Astrocyte of the spinal cord (primary cell): ENCODE measurements around the gene SLAMF1.

ENCODE experiments used
- DNase-seq: peaks from one replicate; pipeline ENCODE4 v3.0.0; 2011; ENCODE audit warnings: low read depth, low spot score
- H3K4me3 ChIP-seq: 2 replicates; pipeline ENCODE4 v1.5.1; 2011; ENCODE audit warnings: low read depth, mild to moderate bottlenecking, low read length, moderate library complexity
- in situ Hi-C: cut with HindIII; loops from 2 replicates; pipeline ENCODE4 v1.10.0; 2017; ENCODE audit warnings: low sequenced_read_pairs
- TF ChIP-seq, protein P1 (sequence below): IDR thresholded peaks from 2 replicates; pipeline ENCODE4 v1.5.1; 2012; ENCODE audit warnings: low read depth, mild to moderate bottlenecking, low read length, inconsistent platforms

The SLAMF1 gene

DNA sequence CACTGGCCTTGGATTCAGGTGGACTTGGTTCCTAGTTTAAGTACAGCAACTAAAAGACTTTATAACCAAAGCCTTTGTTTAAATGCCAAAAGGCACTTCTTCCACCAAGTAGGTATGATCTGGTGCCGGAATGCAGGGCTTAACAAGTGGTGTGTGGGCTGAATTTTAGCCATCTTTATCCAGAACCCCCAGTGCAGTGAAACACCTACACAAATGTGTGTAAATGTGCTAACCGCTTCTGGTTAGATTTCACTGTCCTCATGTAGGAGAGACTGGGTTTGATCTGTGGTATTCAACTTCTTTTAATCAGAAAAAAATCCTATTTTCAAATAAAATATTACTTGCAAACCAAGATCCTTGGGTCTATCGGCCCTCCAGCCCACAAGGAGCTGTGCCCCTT is 10.3 kb downstream of the SLAMF1 start:
- in situ Hi-C loops, result no loop called here
- TF ChIP-seq, protein P1, sequence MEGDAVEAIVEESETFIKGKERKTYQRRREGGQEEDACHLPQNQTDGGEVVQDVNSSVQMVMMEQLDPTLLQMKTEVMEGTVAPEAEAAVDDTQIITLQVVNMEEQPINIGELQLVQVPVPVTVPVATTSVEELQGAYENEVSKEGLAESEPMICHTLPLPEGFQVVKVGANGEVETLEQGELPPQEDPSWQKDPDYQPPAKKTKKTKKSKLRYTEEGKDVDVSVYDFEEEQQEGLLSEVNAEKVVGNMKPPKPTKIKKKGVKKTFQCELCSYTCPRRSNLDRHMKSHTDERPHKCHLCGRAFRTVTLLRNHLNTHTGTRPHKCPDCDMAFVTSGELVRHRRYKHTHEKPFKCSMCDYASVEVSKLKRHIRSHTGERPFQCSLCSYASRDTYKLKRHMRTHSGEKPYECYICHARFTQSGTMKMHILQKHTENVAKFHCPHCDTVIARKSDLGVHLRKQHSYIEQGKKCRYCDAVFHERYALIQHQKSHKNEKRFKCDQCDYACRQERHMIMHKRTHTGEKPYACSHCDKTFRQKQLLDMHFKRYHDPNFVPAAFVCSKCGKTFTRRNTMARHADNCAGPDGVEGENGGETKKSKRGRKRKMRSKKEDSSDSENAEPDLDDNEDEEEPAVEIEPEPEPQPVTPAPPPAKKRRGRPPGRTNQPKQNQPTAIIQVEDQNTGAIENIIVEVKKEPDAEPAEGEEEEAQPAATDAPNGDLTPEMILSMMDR, result no peak
- no peak for DNase-seq
- H3K4me3 ChIP-seq, result no peak overlapping the region

DNA sequence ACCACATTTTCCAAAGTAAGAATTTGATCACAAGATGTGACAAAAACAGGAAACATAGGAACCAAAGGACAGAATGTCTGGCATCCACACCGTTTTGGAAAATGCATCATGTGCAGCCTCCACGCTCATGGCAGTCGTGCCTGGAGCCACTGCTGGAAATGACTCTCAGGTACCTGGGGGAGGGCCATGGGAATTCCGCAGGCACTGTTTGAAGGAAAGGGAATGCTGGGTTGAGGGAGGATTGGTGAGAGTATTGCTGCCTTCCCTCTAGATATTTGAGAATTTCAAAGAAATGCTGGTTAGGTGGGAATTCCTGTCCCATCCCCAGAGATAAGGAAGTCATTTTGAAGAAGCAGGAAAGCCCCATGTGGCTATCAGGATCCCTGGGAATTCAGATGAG is 10.8 kb downstream of the SLAMF1 start:
- H3K4me3 ChIP-seq, result no peak overlapping the region
- in situ Hi-C loops, result no loop called here
- no peak for DNase-seq
- TF ChIP-seq, protein P1, result no peak

DNA sequence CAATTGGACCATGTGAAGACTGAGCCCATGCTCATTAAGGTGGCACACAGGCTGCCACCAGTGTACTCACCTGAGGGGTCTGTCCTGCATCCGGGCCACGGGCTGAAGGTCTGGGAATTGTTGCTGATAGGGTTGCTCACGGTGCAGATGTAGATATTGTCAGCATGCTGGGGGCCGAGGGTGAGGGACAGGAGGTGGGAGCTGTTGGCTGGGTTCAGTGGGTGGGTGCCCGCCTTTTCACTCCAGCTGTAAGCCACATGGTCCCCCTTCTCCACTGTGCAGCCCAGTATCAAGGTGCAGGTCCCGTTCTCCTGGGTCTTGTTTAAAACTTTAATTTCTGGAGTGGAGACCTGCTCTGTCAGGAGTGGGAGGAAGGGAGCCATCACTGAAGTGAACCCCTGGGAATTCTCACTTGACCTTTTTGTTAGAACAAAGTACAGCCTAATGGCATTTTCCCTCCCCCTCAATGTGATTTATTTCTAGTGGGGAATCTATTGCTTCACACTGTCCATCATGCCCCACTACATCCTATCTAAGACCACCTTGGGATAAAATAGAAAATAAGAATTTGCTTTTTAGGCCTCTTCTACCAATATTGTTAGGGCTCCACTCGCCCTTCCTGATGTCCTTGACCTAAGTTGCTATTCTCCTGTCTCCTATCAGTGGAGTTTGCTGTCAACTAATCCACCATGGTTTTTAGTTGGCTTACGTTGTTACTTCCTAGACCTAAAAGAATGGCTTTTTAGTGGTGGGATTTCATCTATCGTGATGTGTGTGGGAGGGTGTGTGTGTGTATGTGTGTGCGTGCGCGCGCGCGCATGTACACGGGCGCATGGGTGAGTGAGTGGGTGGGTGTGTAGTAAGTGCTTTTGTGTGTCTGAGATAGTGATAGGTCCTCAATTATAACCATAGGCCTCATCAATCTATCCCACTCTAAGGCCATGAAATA is 12.0 kb downstream of the SLAMF1 start:
- DNase-seq, result no peak
- TF ChIP-seq, protein P1, result no peak
- in situ Hi-C loops, result no loop called here
- no peak overlapping the region for H3K4me3 ChIP-seq

DNA sequence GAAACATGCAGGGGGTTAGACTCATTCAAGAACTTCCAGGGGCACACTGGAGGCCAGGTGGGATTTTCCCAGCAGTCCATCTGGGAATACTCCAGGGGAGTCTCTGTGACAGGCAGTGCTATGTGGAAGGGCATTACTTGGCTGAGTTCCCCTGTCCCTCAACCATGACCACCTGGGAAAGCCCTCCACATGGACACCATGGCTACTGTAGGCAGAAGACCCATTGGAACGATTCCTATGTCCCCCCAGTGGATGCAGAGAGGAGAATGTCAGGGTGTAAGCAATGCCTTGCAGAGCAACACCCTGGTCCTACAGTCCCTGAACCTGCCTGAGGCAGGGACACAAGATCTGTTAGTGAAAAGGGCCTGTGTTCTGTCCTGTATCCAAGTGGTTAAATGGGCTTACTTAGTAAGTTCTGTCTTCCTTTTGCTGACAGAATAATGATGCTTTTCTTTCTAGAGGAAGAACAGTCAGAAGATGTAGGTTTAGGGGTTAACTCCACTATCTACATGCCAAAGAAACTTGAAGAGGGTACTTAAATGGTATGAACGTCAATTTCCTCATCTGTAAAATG is 13.4 kb downstream of the SLAMF1 start:
- H3K4me3 ChIP-seq, result no peak overlapping the region

DNA sequence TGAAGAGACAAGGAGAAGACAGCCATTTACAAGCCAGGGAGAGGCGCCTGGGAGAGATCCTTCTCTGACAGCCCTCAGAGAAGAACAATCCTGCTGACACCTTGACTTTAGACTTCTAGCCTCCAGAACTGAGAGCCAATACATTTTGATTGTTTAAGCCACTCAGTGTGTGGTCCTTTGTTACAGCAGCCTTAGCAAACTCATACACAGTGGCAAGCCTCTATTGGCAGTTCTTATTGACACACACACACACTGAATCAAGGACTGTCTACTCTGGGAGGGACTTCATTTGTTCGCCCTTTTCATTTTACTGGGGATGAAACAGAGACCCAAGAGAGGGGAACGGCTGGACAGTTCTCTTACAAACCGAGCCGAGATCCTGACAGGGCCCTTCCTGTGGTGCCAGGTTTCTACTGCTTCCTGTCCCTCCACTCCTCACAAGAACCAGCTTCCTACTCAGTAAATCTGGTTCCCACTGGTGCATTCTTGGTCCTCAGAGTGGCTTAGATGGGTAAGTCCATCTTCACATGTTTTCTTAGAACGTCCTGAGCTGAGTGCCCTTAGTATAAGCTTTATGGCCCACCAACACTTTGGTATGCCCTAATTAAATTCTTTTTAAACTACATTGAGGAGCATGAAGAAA is 14.7 kb downstream of the SLAMF1 start:
- TF ChIP-seq, protein P1, result no peak
- no peak overlapping the region for H3K4me3 ChIP-seq
- no peak for DNase-seq
- in situ Hi-C loops, result no loop called here

More for the DNA sequence above, 13.4 kb downstream of the SLAMF1 start:
- TF ChIP-seq, protein P1, result no peak
- no peak for DNase-seq
- in situ Hi-C loops, result no loop called here

DNA sequence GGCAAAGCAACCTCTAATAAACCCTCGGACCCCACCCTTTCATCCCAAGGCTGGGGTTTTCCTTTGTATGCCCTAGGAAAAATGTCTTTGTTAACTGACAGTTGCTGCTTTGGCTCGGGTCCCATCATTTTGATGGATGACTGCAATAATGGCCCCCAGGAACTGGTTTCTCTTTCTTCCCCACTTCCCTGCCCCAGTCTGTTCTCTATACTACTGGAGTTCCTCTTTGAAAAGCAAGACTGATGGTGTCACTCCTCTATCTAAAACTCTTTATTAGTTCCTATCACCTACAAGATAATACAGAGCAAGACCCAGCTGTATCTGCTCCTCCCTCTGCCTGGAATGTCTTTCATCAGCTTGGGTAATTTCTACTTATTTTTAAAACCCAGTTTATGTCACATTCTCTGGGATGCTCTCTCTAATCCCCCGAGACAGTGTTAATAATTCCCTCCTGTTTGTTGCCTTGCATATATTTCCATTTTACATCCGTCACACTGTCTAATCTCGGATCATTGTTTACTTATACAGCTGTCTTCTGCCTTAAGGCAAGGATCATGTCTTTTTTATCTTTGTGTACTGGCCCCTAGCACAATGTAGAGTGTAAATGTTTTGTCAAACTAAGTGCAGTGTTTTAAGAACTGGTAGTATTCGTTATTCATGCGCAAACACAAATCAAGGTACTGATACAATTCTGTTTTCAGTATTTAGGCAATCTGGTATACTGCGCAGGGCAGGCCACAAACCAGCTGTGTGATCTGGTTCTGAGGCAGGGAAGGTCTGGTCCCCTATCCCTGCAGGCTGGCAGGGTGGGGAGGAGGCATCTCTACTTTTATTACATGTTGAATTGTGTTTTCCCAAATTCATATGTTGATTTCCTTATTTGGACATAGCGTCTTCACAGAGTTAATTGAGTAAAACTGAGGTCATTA is 16.1 kb downstream of the SLAMF1 start:
- no peak overlapping the region for H3K4me3 ChIP-seq
- in situ Hi-C loops, result no loop called here
- DNase-seq, result no peak
- TF ChIP-seq, protein P1, result no peak
